ENCODE measurements around the gene PAX8.
"Not testable (repeated sequence)": the region's sequence is repeated elsewhere in the genome, so short reads cannot be mapped to it uniquely, and the experiment has no call there.

PAX8 gene

GRCh38 chr2:113236367-113237159 is 42.2 kb downstream of the PAX8 start:
- TF ChIP-seq, protein P1, sequence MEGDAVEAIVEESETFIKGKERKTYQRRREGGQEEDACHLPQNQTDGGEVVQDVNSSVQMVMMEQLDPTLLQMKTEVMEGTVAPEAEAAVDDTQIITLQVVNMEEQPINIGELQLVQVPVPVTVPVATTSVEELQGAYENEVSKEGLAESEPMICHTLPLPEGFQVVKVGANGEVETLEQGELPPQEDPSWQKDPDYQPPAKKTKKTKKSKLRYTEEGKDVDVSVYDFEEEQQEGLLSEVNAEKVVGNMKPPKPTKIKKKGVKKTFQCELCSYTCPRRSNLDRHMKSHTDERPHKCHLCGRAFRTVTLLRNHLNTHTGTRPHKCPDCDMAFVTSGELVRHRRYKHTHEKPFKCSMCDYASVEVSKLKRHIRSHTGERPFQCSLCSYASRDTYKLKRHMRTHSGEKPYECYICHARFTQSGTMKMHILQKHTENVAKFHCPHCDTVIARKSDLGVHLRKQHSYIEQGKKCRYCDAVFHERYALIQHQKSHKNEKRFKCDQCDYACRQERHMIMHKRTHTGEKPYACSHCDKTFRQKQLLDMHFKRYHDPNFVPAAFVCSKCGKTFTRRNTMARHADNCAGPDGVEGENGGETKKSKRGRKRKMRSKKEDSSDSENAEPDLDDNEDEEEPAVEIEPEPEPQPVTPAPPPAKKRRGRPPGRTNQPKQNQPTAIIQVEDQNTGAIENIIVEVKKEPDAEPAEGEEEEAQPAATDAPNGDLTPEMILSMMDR (IDR thresholded peaks at IDR 0.05; ENCODE audit: control insufficient read depth, extremely low read depth, insufficient read depth) = no peak
- DNase-seq (ENCODE audit: low read depth) = no peak
- H3K4me3 ChIP-seq (ENCODE audit: low read depth, low read length) = no peak overlapping the region

GRCh38 chr2:113235347-113236226 is 43.1 kb downstream of the PAX8 start:
- H3K4me3 ChIP-seq (ENCODE audit: low read depth, low read length); DNase-seq (ENCODE audit: low read depth): not testable (repeated sequence)

- TF ChIP-seq, protein P1 (IDR thresholded peaks at IDR 0.05; ENCODE audit: control insufficient read depth, extremely low read depth, insufficient read depth) = no peak
- no peak for DNase-seq (ENCODE audit: low read depth)
- no peak overlapping the region for H3K4me3 ChIP-seq (ENCODE audit: low read depth, low read length)
These were observed 43.9 kb downstream of the PAX8 start for GRCh38 chr2:113234721-113235346.

DNA sequence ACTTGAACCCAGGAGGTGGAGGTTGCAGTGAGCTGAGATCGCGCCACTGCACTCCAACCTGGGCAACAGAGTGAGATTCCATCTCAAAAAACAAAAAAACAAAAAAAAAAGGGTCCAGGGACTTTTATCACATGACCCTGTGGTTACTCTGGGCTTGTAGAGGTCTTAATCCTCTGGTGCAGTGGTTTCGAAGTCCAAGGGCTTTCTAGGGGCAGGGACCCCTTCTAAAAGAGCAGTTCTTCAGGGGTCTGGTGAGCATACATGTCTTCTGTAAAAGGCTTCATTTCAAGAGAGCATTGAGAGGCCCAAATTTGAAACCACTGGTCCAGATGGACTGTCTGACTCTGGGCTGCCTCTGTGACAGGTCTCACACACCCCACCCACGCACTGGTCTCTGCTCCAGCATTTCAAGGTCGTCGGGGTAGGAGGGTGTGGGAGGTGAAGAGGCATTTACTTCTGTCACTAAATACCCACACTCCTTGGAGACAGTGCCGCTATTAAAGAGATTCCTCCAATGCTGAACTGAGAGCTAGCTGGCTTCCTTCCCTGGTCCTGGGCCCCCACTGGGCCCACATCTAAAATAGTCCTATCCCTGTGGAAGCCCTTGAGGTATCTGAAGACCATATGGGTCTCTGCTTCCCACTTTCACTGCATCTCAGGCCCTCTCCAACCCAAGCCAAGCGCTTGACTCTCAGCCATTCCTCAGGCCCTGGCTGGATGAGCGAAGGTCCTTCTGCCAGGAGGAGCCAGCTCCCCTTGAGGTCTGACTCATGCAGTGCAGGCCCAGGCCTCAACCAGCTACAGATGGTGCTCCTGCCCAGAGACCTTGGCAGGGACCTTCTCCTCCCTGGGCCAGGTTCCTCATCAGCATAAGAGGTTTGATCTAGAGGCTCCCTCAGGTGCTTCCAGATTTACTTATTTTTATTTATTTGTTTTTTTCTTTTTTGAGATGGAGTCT is 44.8 kb downstream of the PAX8 start:
- DNase-seq (ENCODE audit: low read depth) = no peak
- TF ChIP-seq, protein P1 (IDR thresholded peaks at IDR 0.05; ENCODE audit: control insufficient read depth, extremely low read depth, insufficient read depth) = no peak
- H3K4me3 ChIP-seq (ENCODE audit: low read depth, low read length) = no peak overlapping the region

GRCh38 chr2:113232740-113233139 is 46.0 kb downstream of the PAX8 start:
- H3K4me3 ChIP-seq (ENCODE audit: low read depth, low read length) = no peak overlapping the region
- TF ChIP-seq, protein P1 (IDR thresholded peaks at IDR 0.05; ENCODE audit: control insufficient read depth, extremely low read depth, insufficient read depth) = no peak
- no peak for DNase-seq (ENCODE audit: low read depth)

DNA sequence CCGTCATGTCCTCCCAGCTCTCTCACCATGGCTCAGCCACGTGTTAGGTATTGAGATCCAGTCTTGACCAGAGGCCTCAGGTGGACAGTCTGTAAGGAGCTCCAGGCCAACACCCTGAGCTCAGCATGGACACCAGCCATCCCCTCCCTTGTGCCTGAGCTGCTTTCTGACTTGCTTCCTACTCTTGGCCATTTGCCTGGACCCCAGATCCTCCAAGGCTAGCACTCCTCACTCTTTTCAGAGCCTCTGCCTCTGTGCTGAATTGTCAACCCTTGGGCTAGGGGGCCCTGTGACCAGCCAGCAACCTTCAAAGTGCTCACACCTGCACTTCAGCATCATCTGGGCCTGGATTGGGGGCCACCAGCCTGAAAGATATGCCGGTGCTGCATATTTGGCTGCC is 46.6 kb downstream of the PAX8 start:
- TF ChIP-seq, protein P1 (IDR thresholded peaks at IDR 0.05; ENCODE audit: control insufficient read depth, extremely low read depth, insufficient read depth) = no peak
- no peak for DNase-seq (ENCODE audit: low read depth)
- no peak overlapping the region for H3K4me3 ChIP-seq (ENCODE audit: low read depth, low read length)

Data from LNCaP clone FGC (cell line).